ENCODE results near the gene TTLL11. TPM values are rescaled to one million over a fixed set of nuclear protein-coding genes. Genes with fewer than 3 reads are reported as not detected.

TTLL11 gene
- total RNA-seq, 1 experiment from 2014 or later, result 1.5 TPM

- no peak overlapping the region for H2BK12ac ChIP-seq (ENCODE audit: insufficient read length, low read depth, low read length)
- no peak overlapping the region for H3K4ac ChIP-seq (ENCODE audit: low read depth, low read length)
- no peak overlapping the region for H4K5ac ChIP-seq (ENCODE audit: insufficient read length, low read depth, low read length)
- DNase-seq, result no peak
- no CpG with 5 or more reads among the region's 6 CpGs for WGBS (ENCODE audit: extremely low coverage, insufficient read length, low lambda C conversion rate)
- Mint-ChIP-seq H3K4me3 (no peak overlapping the region), H3K4me1 (peaks cover 24 to 26% of the 10 kb centered on the region in 2 experiments), H3K36me3 (ENCODE audit: insufficient read depth in 1 of 3, low read depth in 3 of 3) (no peaks in the 10 kb centered on the region), H3K27me3 (ENCODE audit: low read depth) (peaks cover 9% of the 10 kb centered on the region), H3K9me3 (no peaks in the 10 kb centered on the region), H3K27ac (no peak overlapping the region)
- no peaks in the 10 kb centered on the region for H3K79me2 ChIP-seq (ENCODE audit: insufficient read depth, low read length)
- H4K8ac ChIP-seq (replicated peaks; ENCODE audit: insufficient read length, low read depth, low read length), result no peak overlapping the region
- H3K27me3 ChIP-seq (ENCODE audit: insufficient read depth, low read length), result no peaks in the 10 kb centered on the region
- no peak overlapping the region for H3K23ac ChIP-seq (ENCODE audit: insufficient read length, low read depth, low read length)
- H3K18ac ChIP-seq (ENCODE audit: insufficient read length, low read depth, low read length), result no peak overlapping the region
- no peak overlapping the region for H3T11ph ChIP-seq (ENCODE audit: low read length)
- no peak for TF ChIP-seq CTCF (conservative IDR thresholded peaks at IDR 0.05)
- H3K23me2 ChIP-seq (ENCODE audit: insufficient read length, low read depth, low read length, poor library complexity, severe bottlenecking), result no peaks in the 10 kb centered on the region
- H3K4me2 ChIP-seq (ENCODE audit: insufficient read depth, insufficient read length, low read length), result no peak overlapping the region
- H2BK15ac ChIP-seq (ENCODE audit: low read depth, low read length), result no peak overlapping the region
- H3K79me1 ChIP-seq (ENCODE audit: insufficient read depth, low read depth, low read length, poor library complexity, severe bottlenecking), result no peaks in the 10 kb centered on the region
- no peak overlapping the region for H2BK20ac ChIP-seq (ENCODE audit: low read depth, low read length, poor library complexity, severe bottlenecking)
- H3K9ac ChIP-seq (ENCODE audit: extremely low read depth, insufficient read length, low read length), result no peak overlapping the region
- no peak overlapping the region for H4K91ac ChIP-seq (ENCODE audit: insufficient read length, low read depth, low read length)
- no peak overlapping the region for H2BK5ac ChIP-seq (ENCODE audit: insufficient read length, low read length)
- no peaks in the 10 kb centered on the region for H4K20me1 ChIP-seq (ENCODE audit: control insufficient read depth, insufficient read depth, insufficient read length)
- no peak overlapping the region for H3K56ac ChIP-seq (ENCODE audit: insufficient read length, low read depth, low read length)
- no peak overlapping the region for H2BK120ac ChIP-seq (ENCODE audit: low read depth, low read length, poor library complexity, severe bottlenecking)
- H3K14ac ChIP-seq (ENCODE audit: insufficient read depth, low read length), result no peak overlapping the region
- H3K9me3 ChIP-seq (ENCODE audit: control insufficient read depth, low read depth, low read length), result no peaks in the 10 kb centered on the region
- no peak overlapping the region for H3K27ac ChIP-seq (ENCODE audit: insufficient read length, low read depth, low read length)
- peaks cover 5% of the 10 kb centered on the region for H3K4me1 ChIP-seq (ENCODE audit: insufficient read depth, low read length)
- no peak overlapping the region for H2AK5ac ChIP-seq (ENCODE audit: insufficient read length, low read length)
- no peak overlapping the region for H2AFZ ChIP-seq (ENCODE audit: low read length)
These were observed 207.7 kb downstream of the TTLL11 start for GRCh38 chr9:121885345-121885901.

Data from H9 (cell line).